ENCODE measurements around the gene RSPO1. TPM values are rescaled to one million over a fixed set of nuclear protein-coding genes. Genes with fewer than 3 reads are reported as not detected.

RSPO1 gene
- total RNA-seq, 1 donor from 2014 or later = not detected

- Histone ChIP-seq H3K27ac (ENCODE audit: low read depth, low read length) (no peak overlapping the region), H3K4me1 (ENCODE audit: insufficient read depth, low read length) (no peaks in the 10 kb centered on the region), H4K20me1 (ENCODE audit: insufficient read depth, low read length) (no peaks in the 10 kb centered on the region), H3K9me3 (ENCODE audit: insufficient read depth, low read depth, low read length) (no peaks in the 10 kb centered on the region), H3K27me3 (ENCODE audit: insufficient read depth, low read length) (peaks cover 24% of the 10 kb centered on the region), H3K4me2 (ENCODE audit: low read length) (no peak overlapping the region), H3K36me3 (ENCODE audit: insufficient read depth, low read length) (no peaks in the 10 kb centered on the region), H2AFZ (ENCODE audit: low read depth, low read length) (no peak overlapping the region), H3K79me2 (ENCODE audit: insufficient read depth, low read length) (no peaks in the 10 kb centered on the region), H3K4me3 (ENCODE audit: insufficient read depth, low read depth, low read length) (no peak overlapping the region), H3K9ac (ENCODE audit: low read length) (no peak overlapping the region)
- TF ChIP-seq, protein P1, sequence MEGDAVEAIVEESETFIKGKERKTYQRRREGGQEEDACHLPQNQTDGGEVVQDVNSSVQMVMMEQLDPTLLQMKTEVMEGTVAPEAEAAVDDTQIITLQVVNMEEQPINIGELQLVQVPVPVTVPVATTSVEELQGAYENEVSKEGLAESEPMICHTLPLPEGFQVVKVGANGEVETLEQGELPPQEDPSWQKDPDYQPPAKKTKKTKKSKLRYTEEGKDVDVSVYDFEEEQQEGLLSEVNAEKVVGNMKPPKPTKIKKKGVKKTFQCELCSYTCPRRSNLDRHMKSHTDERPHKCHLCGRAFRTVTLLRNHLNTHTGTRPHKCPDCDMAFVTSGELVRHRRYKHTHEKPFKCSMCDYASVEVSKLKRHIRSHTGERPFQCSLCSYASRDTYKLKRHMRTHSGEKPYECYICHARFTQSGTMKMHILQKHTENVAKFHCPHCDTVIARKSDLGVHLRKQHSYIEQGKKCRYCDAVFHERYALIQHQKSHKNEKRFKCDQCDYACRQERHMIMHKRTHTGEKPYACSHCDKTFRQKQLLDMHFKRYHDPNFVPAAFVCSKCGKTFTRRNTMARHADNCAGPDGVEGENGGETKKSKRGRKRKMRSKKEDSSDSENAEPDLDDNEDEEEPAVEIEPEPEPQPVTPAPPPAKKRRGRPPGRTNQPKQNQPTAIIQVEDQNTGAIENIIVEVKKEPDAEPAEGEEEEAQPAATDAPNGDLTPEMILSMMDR (IDR thresholded peaks at IDR 0.05; ENCODE audit: insufficient read depth, low read depth, low read length) = no peak
- no peak for TF ChIP-seq EZH2 (IDR thresholded peaks at IDR 0.05; ENCODE audit: insufficient read depth, low read length)
- Mint-ChIP-seq H3K27ac (ENCODE audit: unreplicated experiment) (no peak overlapping the region), H3K4me1 (ENCODE audit: low read depth, unreplicated experiment) (no peaks in the 10 kb centered on the region), H3K36me3 (ENCODE audit: low read depth, unreplicated experiment) (no peaks in the 10 kb centered on the region), H3K9me3 (ENCODE audit: unreplicated experiment) (no peaks in the 10 kb centered on the region), H3K27me3 (ENCODE audit: low read depth, unreplicated experiment) (peaks cover 58% of the 10 kb centered on the region), H3K4me3 (ENCODE audit: unreplicated experiment) (no peak overlapping the region)
- FAIRE-seq = no peak
- DNase-seq (ENCODE audit: low read depth) = no peak
Observed at GRCh38 chr1:37601441-37601840, 33.3 kb downstream of the RSPO1 start.

- peaks cover 57% of the 10 kb centered on the region for H3K27me3 Mint-ChIP-seq (ENCODE audit: low read depth, unreplicated experiment)
Observed at GRCh38 chr1:37599940-37600339, 34.8 kb downstream of the RSPO1 start.

GRCh38 chr1:37596182-37596667 is 38.5 kb downstream of the RSPO1 start:
- Histone ChIP-seq H3K9ac (ENCODE audit: low read length) (peak overlapping the region; percentile 92), H2AFZ (ENCODE audit: low read depth, low read length) (peak overlapping the region; percentile 96), H3K27me3 (ENCODE audit: insufficient read depth, low read length) (peaks cover 6% of the 10 kb centered on the region), H4K20me1 (ENCODE audit: insufficient read depth, low read length) (peaks cover 27% of the 10 kb centered on the region), H3K4me2 (ENCODE audit: low read length) (peak overlapping the region; percentile 96), H3K27ac (ENCODE audit: low read depth, low read length) (peak overlapping the region; percentile 58), H3K79me2 (ENCODE audit: insufficient read depth, low read length) (peaks cover 44% of the 10 kb centered on the region), H3K9me3 (ENCODE audit: insufficient read depth, low read depth, low read length) (no peaks in the 10 kb centered on the region), H3K4me1 (ENCODE audit: insufficient read depth, low read length) (peaks cover 9% of the 10 kb centered on the region), H3K36me3 (ENCODE audit: insufficient read depth, low read length) (peaks cover 22% of the 10 kb centered on the region), H3K4me3 (ENCODE audit: insufficient read depth, low read depth, low read length) (peak overlapping the region; percentile 89)
- Mint-ChIP-seq H3K27me3 (ENCODE audit: low read depth, unreplicated experiment) (peaks cover 25% of the 10 kb centered on the region), H3K4me3 (ENCODE audit: unreplicated experiment) (peak overlapping the region; percentile 100), H3K36me3 (ENCODE audit: low read depth, unreplicated experiment) (peaks cover 3% of the 10 kb centered on the region), H3K9me3 (ENCODE audit: unreplicated experiment) (no peaks in the 10 kb centered on the region), H3K27ac (ENCODE audit: unreplicated experiment) (peak overlapping the region; percentile 99), H3K4me1 (ENCODE audit: low read depth, unreplicated experiment) (peaks cover 16% of the 10 kb centered on the region)
- no peak for TF ChIP-seq EZH2 (IDR thresholded peaks at IDR 0.05; ENCODE audit: insufficient read depth, low read length)
- TF ChIP-seq, protein P1 (IDR thresholded peaks at IDR 0.05; ENCODE audit: insufficient read depth, low read depth, low read length) = no peak
- no peak for DNase-seq (ENCODE audit: low read depth)
- no peak for FAIRE-seq

More at GRCh38 chr1:37599940-37600339, 34.8 kb downstream of the RSPO1 start:
- Histone ChIP-seq H3K27me3 (ENCODE audit: insufficient read depth, low read length) (peaks cover 24% of the 10 kb centered on the region), H3K9ac (ENCODE audit: low read length) (no peak overlapping the region), H3K36me3 (ENCODE audit: insufficient read depth, low read length) (no peaks in the 10 kb centered on the region), H3K4me2 (ENCODE audit: low read length) (no peak overlapping the region), H3K79me2 (ENCODE audit: insufficient read depth, low read length) (peaks cover 8% of the 10 kb centered on the region), H3K4me1 (ENCODE audit: insufficient read depth, low read length) (peaks cover 4% of the 10 kb centered on the region), H3K27ac (ENCODE audit: low read depth, low read length) (no peak overlapping the region), H4K20me1 (ENCODE audit: insufficient read depth, low read length) (no peaks in the 10 kb centered on the region), H2AFZ (ENCODE audit: low read depth, low read length) (no peak overlapping the region), H3K9me3 (ENCODE audit: insufficient read depth, low read depth, low read length) (no peaks in the 10 kb centered on the region), H3K4me3 (ENCODE audit: insufficient read depth, low read depth, low read length) (no peak overlapping the region)
- TF ChIP-seq, protein P1 (IDR thresholded peaks at IDR 0.05; ENCODE audit: insufficient read depth, low read depth, low read length) = no peak
- no peak for TF ChIP-seq EZH2 (IDR thresholded peaks at IDR 0.05; ENCODE audit: insufficient read depth, low read length)
- FAIRE-seq (no peak), DNase-seq (ENCODE audit: low read depth) (no peak)
- Mint-ChIP-seq H3K36me3 (ENCODE audit: low read depth, unreplicated experiment) (no peaks in the 10 kb centered on the region), H3K9me3 (ENCODE audit: unreplicated experiment) (no peaks in the 10 kb centered on the region), H3K4me1 (ENCODE audit: low read depth, unreplicated experiment) (peaks cover 4% of the 10 kb centered on the region), H3K4me3 (ENCODE audit: unreplicated experiment) (no peak overlapping the region), H3K27ac (ENCODE audit: unreplicated experiment) (no peak overlapping the region)

Measured in astrocyte (in vitro differentiated cells and primary cell).